CD4-positive, alpha-beta T cell treated with Interleukin-4 for 1 hour (primary cell): ENCODE results near the gene CDH8.

ENCODE experiments used
- DNase-seq, 2 donors: peaks; one replicate each; pipeline ENCODE4 v3.0.0-alpha.2; 2020 to 2022

CDH8 gene

DNA sequence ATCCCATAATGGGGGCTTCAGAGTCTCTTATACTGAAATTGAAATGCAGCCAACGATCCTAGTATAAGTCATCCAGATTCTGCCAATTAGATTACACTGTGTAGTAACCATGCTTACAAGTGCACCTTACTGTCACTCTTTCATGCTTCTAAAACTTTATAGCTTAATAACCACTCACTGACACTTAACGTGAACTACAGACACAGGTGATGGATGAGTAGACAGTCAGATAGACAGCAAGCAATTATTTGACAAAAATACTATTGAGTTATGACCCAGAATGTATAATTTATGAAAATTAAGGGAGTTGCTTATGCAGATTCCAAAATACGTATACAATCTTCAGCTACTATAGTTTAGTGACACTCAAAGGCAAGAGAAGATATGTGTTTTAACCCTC, 6.3 kb downstream of the CDH8 start:
- DNase-seq: no peak

DNA sequence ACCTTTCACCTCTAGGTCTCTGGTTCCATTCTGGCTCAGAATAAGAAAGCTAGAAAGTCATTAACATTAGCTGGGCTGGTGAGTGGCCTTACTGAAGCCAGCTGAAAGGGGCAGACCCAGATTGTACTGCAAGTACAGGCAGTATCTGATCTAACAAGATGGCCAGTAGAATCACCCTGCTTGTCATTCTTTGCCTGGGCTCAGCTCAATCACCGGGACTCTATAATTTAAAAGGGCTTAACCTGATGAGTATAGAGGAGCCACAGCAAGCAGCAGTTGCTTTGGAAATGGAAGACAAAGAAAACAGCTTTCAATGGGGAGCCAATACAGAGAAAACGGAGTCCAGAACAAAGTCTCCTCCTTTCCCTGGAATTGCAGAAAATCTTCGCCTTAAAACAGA, 13.6 kb downstream of the CDH8 start:
- DNase-seq: no peak

DNA sequence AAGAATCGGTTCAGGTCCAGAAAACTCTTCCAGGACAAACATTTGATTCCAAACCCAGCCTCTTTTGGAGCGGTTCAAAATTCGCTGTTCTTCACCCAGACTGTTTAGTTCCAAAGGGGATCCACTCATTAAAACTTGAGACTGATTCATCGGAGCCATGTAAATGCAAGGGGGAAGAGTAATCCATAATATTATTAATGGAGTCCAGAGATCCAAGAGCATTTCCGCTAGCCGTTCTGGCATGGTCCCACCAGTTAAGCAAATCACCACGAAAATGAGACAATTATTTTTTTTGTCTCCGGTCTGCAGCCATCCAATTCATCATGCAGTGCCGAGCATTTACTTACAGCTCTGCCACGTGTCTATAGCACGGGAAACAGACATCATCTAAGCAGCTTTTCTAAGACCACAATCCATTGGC, 15.1 kb downstream of the CDH8 start:
- no peak for DNase-seq

DNA sequence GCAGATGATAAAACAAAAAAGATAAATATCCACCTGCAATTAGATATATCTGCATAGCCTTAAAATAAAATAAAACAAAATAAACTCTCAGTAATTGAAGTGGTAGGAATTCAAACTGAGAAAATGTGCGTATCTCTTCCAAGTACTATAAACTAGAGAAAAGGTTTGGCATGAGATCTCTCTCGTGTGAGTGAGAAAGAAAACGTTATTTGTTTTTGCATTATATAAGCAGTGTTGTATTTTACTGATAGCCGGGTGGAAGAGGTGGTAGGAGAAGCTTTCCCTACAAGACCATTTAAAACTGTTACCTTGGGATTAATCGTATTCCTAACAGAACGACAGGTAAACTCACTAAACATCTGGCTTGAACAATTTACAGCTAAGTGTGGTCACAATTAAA, 15.6 kb downstream of the CDH8 start:
- DNase-seq: no peak

DNA sequence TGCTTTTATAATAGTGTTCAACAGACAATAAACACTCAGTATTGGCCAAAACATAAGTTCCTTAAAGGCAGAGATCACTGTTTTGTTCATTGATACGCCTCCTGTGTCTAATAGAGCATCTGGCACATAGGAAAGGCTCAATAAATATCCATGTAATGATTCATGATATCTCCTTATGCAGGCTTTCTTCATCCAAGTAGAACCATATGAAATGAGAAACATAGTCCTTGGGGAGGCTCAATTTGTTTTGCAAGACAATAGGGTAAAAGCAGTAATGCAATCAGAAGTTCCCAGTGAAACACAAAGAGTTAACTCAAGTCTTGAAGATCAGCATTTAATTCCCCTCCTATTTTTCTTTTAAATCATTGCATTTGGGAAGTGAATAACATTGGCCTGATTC, 16.4 kb downstream of the CDH8 start:
- DNase-seq: no peak

DNA sequence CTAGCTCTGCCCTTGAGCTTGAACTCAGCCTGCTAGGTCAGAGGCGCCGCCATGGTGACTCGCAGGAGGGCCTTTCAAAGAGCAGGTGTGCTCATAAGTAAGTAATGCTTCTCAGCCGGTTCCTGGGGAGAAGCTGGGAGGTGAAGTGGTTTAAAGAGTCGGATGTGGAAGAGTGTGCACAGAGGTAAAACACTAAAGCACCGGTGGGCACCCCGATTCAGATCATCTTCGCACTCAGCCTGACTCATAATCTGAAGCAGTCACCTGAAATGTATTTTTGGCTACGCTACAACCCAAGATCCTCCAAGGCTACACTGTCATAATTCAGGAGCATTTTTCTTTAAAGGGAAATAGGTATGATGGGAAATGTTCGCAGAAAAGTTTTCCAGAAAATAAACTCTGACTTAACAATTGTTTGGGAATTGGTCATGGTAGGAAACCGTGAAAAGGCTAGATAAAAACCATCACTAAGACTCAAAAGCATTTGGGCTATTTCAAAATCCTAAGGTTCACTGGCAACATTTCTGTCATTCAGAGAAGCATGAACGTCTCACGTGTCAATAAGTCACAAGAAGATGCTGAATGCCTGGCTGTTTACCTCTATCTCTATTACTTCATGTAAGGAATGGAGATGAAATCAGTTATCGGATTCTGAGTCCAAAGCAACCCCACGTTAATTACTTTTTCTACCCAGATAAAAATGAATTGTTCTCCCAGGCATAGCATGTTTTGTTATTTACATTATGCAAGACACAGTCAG, 17.8 kb downstream of the CDH8 start:
- no peak for DNase-seq

DNA sequence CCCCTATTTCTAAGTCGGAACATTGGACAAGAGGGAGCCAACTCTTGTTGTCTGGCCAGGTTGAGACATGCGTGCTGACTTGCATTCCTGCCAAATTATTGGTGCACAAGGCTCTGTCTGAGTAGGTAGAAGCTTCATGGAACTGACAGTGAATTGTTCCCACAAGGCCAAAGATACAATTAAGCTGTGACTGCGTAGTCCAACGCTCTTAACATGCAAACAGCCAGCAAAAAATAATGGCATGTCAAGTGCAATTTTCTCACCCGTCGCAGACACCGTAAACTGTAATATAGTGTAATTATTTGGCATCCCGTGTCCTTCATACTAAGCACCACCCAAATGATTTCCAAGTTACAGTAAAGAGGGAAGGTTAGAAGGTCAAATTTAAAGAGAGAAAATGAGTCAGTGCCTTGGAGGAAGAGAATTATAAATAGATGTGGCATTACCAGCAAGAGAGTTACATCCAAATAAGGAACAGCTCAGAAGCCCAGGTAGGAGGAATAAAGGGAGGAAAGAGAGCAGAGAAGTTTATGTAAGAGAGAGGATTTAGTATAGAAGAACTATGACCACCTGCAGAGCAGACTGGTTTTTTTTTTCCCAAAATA, 21.8 kb downstream of the CDH8 start:
- DNase-seq: no peak

DNA sequence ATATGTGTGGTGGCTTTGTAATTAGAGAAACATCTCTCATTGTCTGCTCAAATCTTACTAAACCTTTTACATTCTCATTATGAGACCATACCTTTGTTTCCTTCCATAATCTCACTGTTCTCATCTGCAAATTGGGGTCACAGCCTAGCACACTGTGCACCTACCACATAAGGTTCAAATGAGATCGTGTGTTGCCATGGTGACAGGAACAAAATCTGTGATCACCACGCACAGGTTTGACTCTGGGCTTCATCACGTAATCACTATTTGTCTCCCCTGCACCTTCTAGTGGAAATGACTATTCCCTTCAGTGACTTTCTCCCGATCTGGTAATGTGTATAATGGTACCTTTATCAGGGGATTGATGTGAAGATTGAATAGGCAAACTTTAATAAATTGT, 26.1 kb downstream of the CDH8 start:
- no peak for DNase-seq

DNA sequence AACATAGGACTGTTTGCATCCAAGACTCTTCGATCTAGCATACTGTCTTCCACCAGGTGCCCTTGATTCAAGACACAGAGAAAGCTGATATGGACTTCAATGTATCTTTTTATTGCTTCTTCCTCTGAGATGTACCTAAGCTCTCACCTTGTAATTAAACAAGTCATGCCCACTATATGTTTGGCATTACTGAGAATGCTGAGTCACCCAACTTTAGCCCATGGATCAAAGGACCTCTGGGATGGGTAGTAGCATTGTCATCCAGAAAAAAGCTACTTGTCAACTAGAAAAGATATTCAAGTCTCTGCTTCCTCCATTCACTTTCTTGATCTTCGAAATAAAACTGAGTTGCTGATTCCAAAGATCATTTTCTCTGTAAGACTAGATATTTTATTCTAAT, 37.8 kb downstream of the CDH8 start:
- no peak for DNase-seq

DNA sequence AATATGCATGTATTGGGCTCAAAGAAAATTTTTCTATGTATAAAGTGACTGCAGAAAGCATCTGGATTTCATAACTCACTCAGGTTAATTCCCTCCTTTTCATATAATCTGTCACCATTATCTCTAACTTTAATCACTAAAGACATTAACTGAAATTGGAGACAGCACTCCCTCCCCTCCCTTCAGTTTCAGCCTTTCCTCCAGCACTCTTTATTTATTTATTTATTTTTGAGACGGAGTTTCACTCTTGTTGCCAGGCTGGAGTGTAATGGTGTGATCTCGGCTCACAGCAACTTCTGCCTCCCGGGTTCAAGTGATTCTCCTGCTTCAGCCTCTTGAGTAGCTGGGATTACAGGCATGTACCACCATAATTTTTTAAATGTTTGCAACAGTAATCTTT, 43.1 kb downstream of the CDH8 start:
- DNase-seq: no peak

DNA sequence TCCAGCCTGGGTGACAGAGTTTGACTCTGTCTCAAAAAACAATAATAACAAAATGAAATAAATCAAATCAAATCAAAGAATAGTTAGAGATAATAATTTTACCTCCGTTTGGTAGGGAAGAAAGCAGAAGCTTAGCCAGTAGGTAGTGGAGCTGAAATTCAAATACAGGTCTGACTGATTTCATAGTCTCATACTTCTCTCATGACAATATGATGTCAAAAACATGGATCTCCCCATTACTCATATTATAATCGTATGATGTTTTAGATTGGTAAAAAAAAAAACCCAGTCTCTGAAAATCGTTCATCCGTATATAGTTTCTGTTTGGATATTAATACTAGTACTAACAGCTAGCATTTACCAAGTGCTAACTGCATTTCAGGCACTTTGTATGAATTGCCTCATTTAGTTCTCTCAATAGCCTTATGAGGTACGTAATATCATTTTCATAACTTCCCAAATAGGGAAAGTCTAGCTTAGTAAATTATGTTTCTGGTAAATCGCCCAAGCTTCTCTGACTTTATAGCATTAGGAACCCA, 48.7 kb downstream of the CDH8 start:
- DNase-seq: no peak

DNA sequence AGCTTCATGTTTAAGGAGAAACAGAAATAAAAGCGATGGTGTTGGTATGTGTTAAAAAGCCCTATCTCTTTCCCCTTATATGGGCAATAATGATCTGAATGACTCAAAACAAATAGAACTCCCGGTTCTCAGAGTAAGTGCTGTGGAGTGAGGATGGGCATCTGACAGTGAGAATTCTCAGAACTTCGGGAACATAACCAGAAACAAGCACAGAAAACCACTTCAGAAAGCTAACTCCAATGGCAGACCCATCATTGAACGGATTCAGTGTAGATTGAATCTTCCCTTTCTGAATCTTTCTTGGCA, 67.2 kb downstream of the CDH8 start:
- DNase-seq: no peak

DNA sequence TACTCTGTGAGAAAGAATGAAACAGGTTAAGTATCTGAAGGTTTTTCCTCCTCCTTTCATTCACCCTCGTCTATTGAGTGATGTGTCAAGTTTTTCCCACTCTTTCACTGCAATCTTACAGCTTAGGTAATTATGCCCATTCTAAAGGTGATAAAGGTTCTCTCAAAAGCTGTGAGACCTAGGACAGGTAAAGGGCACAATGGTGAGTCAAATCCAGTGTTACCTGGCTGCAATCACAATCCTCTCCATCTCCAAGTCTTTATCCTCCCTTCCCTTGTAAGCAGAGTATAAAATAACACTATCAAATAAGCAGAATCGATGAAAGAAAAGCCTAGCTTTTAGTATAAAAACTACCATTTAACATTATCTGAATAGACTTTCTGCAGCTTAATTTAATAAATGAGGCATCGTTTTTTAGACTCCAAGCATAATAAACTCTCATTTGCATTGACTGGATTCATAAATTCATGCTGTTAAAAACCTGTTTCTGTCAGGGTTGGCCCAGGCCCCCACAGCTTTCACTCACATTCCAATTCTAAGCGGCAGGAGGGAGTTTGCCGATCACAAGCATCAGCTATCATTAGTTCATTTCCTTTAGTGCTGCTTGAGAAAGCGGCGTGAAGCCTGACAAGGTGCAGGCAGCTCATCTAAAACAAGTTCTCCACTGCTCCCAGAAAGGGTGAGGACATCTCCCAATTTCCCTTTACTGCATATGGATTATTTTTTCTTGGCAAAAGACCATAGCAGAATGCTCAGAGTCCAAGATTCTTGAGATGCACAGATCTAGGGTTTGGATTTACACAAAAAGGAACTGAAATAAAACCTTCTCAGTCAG, 67.8 kb downstream of the CDH8 start:
- DNase-seq: no peak

DNA sequence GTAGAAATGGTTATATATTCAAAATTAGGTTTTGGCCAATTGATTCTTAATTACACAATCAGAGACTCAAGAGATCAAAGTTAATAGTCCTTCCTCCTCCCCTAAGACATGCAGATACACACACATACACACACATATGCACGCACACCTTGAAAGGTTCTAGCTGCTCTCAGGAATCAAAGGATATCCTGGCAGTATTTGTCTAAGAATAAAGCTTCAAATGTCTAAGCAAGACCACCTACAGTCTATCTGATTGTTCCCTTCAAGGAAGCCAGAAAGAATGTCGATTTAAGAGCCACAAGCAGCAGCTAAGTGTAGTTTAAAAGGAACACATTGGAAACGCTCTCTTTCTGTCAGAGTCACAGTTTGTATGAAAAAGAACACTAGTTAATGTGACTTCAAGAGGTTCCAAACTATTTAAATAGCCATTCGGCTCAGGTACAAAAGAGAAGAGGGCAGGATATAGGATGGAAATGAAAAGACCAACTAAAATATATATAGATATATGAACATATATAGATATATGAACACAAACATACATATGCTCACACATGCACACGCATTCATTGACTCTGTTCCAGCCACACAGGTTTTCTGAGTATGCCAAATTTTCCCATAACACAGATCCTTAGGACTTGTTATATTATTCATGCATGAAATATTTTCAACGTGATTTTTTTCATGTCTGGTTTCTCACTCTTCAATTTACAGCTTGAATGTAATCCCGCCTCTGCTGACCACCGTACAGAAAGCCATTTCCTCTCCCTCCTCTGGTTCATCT, 79.0 kb downstream of the CDH8 start:
- no peak for DNase-seq

DNA sequence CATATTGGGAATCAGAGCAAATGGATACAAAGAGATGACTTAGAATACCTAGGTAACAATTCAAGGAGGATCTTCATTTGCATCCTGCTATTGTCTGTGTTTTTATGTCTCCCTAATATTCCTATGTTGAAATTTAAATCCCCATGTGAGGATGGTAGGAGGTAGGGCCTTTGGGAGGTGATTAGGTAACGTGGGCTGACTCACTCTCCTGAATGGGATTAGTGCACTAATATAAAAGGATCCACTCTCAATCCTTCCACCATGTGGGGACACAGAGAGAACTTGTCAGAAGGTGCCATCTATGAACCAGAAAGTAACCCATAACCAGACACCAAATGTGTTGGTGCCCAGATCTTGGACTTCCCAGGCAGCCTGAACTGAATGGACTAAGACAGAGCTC, 83.4 kb downstream of the CDH8 start:
- no peak for DNase-seq

DNA sequence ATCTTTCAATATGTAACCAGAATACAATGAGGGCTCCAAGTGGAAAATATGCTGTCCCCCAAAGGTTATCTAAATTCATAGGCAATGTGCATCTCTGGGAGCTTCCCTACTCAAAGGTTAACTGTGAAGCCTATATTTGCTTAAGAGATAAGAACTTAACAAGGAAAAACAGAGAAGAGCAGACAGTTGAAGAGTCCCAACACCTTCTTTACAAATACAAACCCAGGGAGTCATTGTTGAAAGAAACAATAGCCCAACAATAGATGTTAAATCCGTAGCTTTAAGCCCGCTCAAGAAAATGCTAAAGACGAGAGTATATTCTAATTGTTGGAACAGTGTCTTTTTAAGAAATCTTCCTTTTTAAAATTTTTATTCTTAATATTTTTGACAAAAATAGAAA, 87.8 kb downstream of the CDH8 start:
- no peak for DNase-seq

DNA sequence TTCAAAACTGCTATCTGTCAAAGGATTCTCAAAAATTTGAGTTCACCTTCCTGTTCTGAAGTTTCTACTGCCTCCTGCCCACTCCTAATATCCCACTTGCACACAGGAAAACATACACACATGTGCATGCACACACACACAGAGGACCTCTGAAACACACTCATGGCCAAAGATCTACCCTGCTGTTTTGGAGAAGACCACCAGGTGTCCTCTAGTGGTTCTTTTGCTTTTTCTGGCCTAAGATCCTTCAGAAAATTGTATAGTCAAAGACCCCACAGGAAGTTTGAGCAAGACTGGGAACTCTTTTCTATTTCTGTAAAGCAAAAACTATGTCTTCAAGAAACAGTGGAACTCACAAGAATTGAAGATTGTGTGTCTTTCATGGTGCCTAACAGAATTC, 90.2 kb downstream of the CDH8 start:
- no peak for DNase-seq

DNA sequence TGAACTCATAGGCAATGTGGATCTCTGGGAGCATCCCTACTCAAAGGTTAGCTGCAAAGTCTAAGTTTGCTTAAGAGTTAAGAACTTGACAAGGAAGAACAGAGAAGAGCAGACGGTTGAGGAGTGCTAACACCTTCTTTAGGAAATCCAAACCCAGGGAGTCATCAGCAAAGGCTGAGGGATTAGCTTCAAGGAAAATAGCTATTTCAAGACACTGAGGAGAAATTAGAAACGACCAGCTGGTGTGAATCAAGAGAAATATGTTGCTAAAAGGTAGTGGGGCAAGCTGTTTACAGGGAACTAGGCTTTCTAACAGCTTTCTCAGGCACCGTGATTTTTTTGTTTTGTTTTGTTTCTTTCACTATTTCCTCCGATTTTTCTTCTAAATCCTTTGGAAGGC, 90.7 kb downstream of the CDH8 start:
- DNase-seq: no peak

DNA sequence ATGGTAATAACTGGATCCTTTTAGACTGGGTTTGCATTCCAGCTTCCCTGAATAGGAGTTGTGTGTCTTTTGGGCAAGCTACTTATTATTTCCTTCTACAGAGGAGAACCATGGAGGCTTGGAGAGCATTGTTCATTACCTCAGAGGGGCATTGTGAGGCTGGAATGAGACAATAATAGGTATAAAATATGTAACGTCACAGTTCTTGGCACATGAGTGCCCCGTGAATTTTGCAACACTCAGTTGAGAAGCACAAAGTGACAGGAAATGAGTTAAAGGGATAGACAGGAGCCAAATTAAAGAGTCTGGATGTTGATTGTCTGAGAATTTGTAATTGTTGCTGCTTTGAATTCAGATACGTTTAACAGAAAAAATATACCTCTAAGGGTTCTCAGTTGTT, 92.2 kb downstream of the CDH8 start:
- no peak for DNase-seq

DNA sequence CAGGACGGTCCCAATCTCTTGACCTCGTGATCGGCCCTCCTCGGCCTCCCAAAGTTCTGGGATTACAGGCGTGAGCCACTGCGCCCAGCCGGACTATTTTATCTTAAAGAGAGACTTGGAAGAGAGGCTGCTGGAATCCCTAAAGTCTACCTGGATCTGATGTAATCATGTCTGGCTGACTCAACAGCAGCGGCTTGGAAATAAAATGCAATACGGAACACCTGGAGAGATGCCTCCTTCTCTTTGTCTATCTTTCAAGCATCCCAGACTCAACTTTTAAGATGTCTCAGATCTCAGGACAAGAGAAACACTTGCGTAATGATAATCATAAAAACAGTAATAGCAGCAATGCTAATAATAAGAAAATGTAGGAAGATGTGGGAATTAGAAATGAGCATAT, 95.6 kb downstream of the CDH8 start:
- no peak for DNase-seq

DNA sequence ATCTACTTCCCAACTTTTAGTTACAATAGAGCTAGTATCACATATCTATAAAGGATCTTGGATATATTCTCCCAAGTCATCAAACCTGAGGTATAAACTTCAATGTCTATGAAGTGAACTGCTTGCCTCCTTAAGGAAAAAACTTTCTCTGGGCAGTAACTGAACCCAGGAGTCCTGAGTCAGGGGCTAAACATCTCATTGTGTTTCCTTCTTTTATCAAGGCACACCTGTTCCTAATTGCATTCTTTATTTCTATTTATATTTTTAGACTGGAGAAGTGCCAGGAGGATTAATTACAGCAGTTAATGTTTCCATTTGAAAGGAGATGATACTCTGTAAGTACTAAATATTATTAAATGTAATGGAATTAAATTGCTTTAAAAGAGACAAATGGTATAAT, 98.6 kb downstream of the CDH8 start:
- no peak for DNase-seq

DNA sequence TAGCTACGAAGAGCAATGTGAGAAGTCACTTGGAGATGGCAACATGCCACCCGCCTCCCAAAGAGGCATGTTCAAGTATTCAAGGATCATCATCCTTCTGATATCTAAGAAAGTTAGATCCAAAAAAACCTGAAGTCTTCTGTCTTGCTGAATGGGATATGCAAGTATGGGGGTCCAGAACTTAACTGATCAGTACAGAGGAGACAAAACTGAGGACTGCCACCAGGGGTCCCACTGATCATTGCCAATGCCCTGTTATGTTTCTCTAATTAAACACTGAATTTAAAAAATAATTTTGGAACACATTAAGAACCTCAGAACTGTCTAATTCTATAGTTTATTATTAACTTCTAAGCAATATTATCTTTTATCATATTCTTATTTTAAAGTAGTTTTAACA, 99.7 kb downstream of the CDH8 start:
- no peak for DNase-seq

DNA sequence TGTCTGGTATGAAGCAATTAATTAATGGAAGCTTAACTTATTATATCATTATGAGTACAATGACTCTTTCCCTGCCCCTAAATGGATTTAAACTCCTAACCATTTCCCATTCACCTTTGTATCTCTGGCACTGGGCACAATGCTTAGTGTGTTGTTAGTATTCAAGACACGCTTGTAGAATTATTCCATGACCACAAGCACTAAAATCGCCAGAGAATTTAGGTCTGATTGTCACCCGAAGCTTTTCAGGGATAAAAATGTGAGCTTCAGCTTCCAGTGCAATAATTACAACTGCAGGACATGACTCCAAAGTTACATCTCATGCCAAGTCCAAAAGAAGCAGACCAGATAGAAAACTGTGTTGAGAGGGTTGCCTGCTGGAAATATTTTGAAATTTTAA, 101.6 kb downstream of the CDH8 start:
- DNase-seq: no peak
